Fibroblast of mammary gland (primary cell): ENCODE data around the gene EXOC3L4.
A peak's percentile ranks its signal among the peaks of the same experiment; 100 is the strongest.

Experiments
- DNase-seq: peaks from one replicate; pipeline ENCODE4 v3.0.0-alpha.2; 2010; ENCODE audit warnings: low read depth
- H3K4me3 ChIP-seq: 2 replicates; pipeline ENCODE4 v1.5.1; 2011; ENCODE audit warnings: low read depth, mild to moderate bottlenecking, low read length, moderate library complexity; ENCODE audit not compliant: control insufficient read depth
- CTCF ChIP-seq: conservative IDR thresholded peaks from 2 replicates; pipeline ENCODE4 v1.5.1; 2011; ENCODE audit warnings: low read depth, low read length, inconsistent platforms; ENCODE audit not compliant: control insufficient read depth, insufficient read depth

Gene EXOC3L4

GRCh38 chr14:103103461-103104388 lies 9.2 kb downstream of the EXOC3L4 start:
- DNase-seq = peak; percentile 40
- no peak overlapping the region for H3K4me3 ChIP-seq

GRCh38 chr14:103104389-103104653 lies 9.8 kb downstream of the EXOC3L4 start:
- DNase-seq = no peak
- H3K4me3 ChIP-seq = no peak overlapping the region

More at GRCh38 chr14:103103461-103104388, 9.2 kb downstream of the EXOC3L4 start:
- peak; percentile 12 for TF ChIP-seq CTCF

DNA sequence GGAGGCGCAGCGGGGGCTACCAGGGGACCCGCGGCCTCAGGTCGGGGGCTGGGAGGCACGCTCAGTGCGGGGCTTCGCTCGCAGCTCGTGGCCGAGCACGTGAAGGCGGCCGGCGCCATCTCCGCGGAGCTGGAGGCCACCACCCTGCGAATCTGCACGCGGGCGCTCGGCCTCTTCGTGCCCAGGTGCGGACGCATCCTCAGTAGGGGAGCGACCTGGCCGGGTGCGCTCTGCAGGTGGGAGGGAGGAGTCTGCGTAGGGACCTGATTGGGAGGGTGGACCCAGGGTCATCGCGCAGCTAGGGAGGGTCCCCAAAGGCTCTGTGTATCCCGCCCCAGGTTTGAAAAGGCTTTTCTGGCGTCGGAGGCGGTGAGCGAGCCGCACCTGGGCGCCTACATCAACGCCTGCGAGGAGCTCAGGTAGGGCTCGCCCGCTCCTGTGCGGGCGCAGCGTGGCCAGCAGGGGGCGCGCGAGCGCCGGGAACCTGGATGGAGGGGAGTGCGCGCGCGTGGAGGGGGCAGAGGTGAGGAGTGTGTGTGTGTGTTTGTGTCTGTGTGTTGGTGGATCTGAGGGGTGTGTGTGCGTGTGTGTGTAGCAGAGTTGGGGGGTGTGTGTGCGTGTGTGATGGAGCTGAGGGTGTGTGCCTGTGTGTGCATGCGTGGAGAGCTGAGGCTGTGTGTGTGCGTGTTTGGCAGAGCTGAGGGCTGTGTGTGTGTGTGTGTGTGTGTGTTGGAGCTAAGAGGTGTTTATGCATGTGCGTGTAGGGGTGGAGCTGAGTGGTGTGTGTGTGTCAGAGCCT lies 10.3 kb downstream of the EXOC3L4 start:
- no peak overlapping the region for H3K4me3 ChIP-seq
- DNase-seq = peak; percentile 40
- peak; percentile 69 for TF ChIP-seq CTCF

More at GRCh38 chr14:103104389-103104653, 9.8 kb downstream of the EXOC3L4 start:
- TF ChIP-seq CTCF = no peak

- H3K4me3 ChIP-seq = no peak overlapping the region
- TF ChIP-seq CTCF = no peak
- DNase-seq = no peak
Observed at GRCh38 chr14:103105580-103106150, 11.1 kb downstream of the EXOC3L4 start.

DNA sequence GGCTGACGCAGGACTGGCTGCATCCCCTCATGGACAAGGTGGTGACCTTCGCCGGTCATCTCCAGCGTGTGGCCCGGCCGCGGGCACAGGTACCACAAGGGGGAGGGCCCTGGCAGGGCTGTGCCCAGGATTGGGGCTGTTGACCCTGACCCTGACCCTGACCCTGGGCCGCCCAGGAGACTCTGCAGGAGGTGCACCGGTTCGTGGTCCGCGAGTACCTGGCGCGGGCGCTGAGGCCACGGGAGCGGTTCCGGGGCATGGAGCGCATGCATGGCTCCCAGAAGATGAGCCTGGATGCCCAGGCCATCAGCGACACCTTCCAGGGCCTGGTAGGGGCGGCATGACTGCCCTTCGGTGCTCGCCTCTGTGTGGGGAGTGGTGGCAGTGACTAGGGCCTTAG lies 12.9 kb downstream of the EXOC3L4 start:
- TF ChIP-seq CTCF = no peak
- DNase-seq = no peak
- H3K4me3 ChIP-seq = no peak overlapping the region

- no peak for TF ChIP-seq CTCF
- H3K4me3 ChIP-seq = no peak overlapping the region
- no peak for DNase-seq
Observed at GRCh38 chr14:103107941-103108748, 13.6 kb downstream of the EXOC3L4 start.
